Heart left ventricle (tissue), 13 donors: ENCODE data around the gene EIF4G3.

Experiments
- CTCF ChIP-seq, 12 donors: fragments of 200-600 bp; sonication (generic) in 4 of 12; IDR thresholded peaks; one replicate each; pipeline versions ENCODE4 v1.5.0 to v1.8.0; 2018 to 2022; ENCODE audit warnings: antibody characterized with exemption in 12 of 12, mild to moderate bottlenecking in 5 of 12
- POLR2A ChIP-seq, 2 donors: fragments of 450-650 bp; IDR thresholded peaks; one replicate each; pipeline ENCODE4 v1.6.1; 2017; ENCODE audit warnings: antibody characterized with exemption in 2 of 2, mild to moderate bottlenecking in 2 of 2, moderate library complexity in 2 of 2
- donor health status: ischemic (EF 13 %, LVEDD 7.1; RV severe dilation, severe dysfunction).
- donor health status: DM: no; HTN: yes; CAD: no.
- donor health status: DM: no; HTN: no; CAD: no.
- donor health status: ischemic (EF 25% LVEDD 6.9; RV normal size, moderate dysfunction).
- donor health status: ischemic (EF 25% LVEDD 5.7; RV mildly dilated, moderate dysfunction).
- donor health status: ischemic (EF 35%, LVEDD 5.7; RV mildly dilated, moderate dysfunction).
- donor health status: nonischemic (EF 11% LVEDD 7.7; RV severe dilation, severe dysfunction).
- donor health status: DM: yes; HTN: yes; CAD: no.
- donor health status: PGD.
- donor health status: ischemic (EF 29% LVEDD 5.4; RV normal size, mild dysfunction).
- donor health status: nonischemic (EF 23%, LVEDD 6.1; RV moderate dilation, normal function).

GRCh38 chr1:20837554-20838192 is 339.0 kb downstream of the EIF4G3 start:
- no peak for TF ChIP-seq POLR2A (IDR thresholded peaks at IDR 0.05)
- no peak for TF ChIP-seq CTCF (IDR thresholded peaks at IDR 0.05)
